Endothelial cell of umbilical vein (primary cell): ENCODE data around the gene CCNJL. TPM values are rescaled to one million over a fixed set of nuclear protein-coding genes. Genes with fewer than 3 reads are reported as not detected.

ENCODE experiments used
- BruUV-seq: library from RNA; stranded (reverse); fragments of 400-500 nt; replicated peaks from 2 replicates; lab custom pipeline; 2021; lab: Mats Ljungman, UMichigan
- CTCF ChIA-PET: fragments of 300-600, 350-600 bp; sonication (Branson Sonifier 250); formaldehyde crosslinking; loops from one replicate; lab custom pipeline; 2021; ENCODE audit warnings: antibody characterized with exemption, inconsistent platforms; lab: Charles Lee
- POLR2A ChIA-PET: fragments of 300-600, 350-600 bp; sonication (Branson Sonifier 250); formaldehyde crosslinking; loops from one replicate; lab custom pipeline; 2021; ENCODE audit warnings: antibody characterized with exemption, inconsistent platforms; lab: Charles Lee
- DNase-seq: peaks from one replicate; pipeline ENCODE4 v3.0.0-alpha.2; 2011; ENCODE audit warnings: low read depth, low spot score
- FAIRE-seq: peaks from 2 replicates; lab custom pipeline; 2011; peaks lifted over from hg19 to GRCh38; lab: Jason Lieb, UNC
- H2AFZ ChIP-seq: 2 replicates; pipeline ENCODE4 v1.6.0; 2012; ENCODE audit warnings: low read depth, low read length, control low read depth, inconsistent platforms
- H3K27ac ChIP-seq: 2 replicates; pipeline ENCODE4 v1.5.1; 2011; ENCODE audit warnings: low read depth, mild to moderate bottlenecking, control low read depth, low read length, moderate library complexity; ENCODE audit not compliant: insufficient read depth
- H3K27me3 ChIP-seq, 2 experiments: 2 replicates each; pipeline versions ENCODE4 v1.6.0 to v1.6.1; 2011; ENCODE audit warnings: low read length in 2 of 2, mixed read lengths in 1 of 2; ENCODE audit not compliant: control insufficient read depth in 2 of 2, insufficient read depth in 2 of 2
- H3K36me3 ChIP-seq, 2 experiments: 2 replicates in 1 of 2; 3 replicates in 1 of 2; pipeline ENCODE4 v1.5.1; 2011; ENCODE audit warnings: low read length in 2 of 2, mild to moderate bottlenecking in 1 of 2, moderate library complexity in 1 of 2; ENCODE audit not compliant: control insufficient read depth in 2 of 2, insufficient read depth in 2 of 2; ENCODE audit errors: extremely low read depth in 1 of 2
- H3K4me1 ChIP-seq: 3 replicates; pipeline ENCODE4 v1.5.1; 2011; ENCODE audit warnings: mild to moderate bottlenecking, low read length; ENCODE audit not compliant: control insufficient read depth, insufficient read depth; ENCODE audit errors: extremely low read depth
- H3K4me2 ChIP-seq: 2 replicates; pipeline ENCODE4 v1.6.1; 2011; ENCODE audit warnings: low read length, control low read depth, mixed read lengths; ENCODE audit not compliant: insufficient read depth
- H3K4me3 ChIP-seq, 3 experiments: fragments of 200-600 bp in 1 of 3; sonication (generic), shearing (Covaris generic) in 1 of 3; replicated peaks in 1 of 3; 2 replicates each; pipeline ENCODE4 v1.5.1; 2011 to 2016; ENCODE audit warnings: control low read depth in 3 of 3, low read length in 3 of 3, mild to moderate bottlenecking in 2 of 3, inconsistent platforms in 1 of 3, low read depth in 1 of 3, moderate library complexity in 1 of 3; ENCODE audit not compliant: insufficient read depth in 1 of 3
- H3K79me2 ChIP-seq: 2 replicates; pipeline ENCODE4 v1.6.0; 2012; ENCODE audit warnings: low read length, inconsistent platforms; ENCODE audit not compliant: control insufficient read depth, insufficient read depth
- H3K9ac ChIP-seq: replicated peaks from 2 replicates; pipeline ENCODE3; 2011; ENCODE audit warnings: low read length, control low read depth; ENCODE audit not compliant: insufficient read depth; ENCODE audit errors: extremely low read depth
- H3K9me1 ChIP-seq: replicated peaks from 3 replicates; pipeline ENCODE4 v1.6.0; 2011; ENCODE audit warnings: mild to moderate bottlenecking, low read length; ENCODE audit not compliant: control insufficient read depth, insufficient read depth; ENCODE audit errors: extremely low read depth
- H3K9me3 ChIP-seq: replicated peaks from 2 replicates; pipeline ENCODE4 v1.5.1; 2012; ENCODE audit warnings: low read length, inconsistent platforms; ENCODE audit not compliant: control insufficient read depth, insufficient read depth
- H4K20me1 ChIP-seq: replicated peaks from 2 replicates; pipeline ENCODE3; 2011; ENCODE audit warnings: mild to moderate bottlenecking, low read length; ENCODE audit not compliant: control insufficient read depth, insufficient read depth; ENCODE audit errors: extremely low read depth
- CTCF ChIP-seq, 2 donors: IDR thresholded peaks; 1 replicate in 1 of 2; 2 replicates in 1 of 2; pipeline ENCODE4 v1.5.1; 2011; ENCODE audit warnings: low read length in 2 of 2, mild to moderate bottlenecking in 2 of 2, moderate library complexity in 2 of 2, control low read depth in 1 of 2, inconsistent platforms in 1 of 2, low read depth in 1 of 2; ENCODE audit not compliant: insufficient read depth in 1 of 2; ENCODE audit errors: extremely low read depth in 1 of 2
- EZH2 ChIP-seq: IDR thresholded peaks from 2 replicates; pipeline ENCODE4 v1.6.1; 2012; ENCODE audit warnings: borderline replicate concordance, low read depth, mild to moderate bottlenecking, moderate library complexity, low read length, inconsistent platforms; ENCODE audit not compliant: severe bottlenecking
- FOS ChIP-seq: IDR thresholded peaks from 2 replicates; pipeline ENCODE4 v1.6.1; 2011; ENCODE audit warnings: mild to moderate bottlenecking, low read length, moderate library complexity, borderline replicate concordance; ENCODE audit not compliant: insufficient read depth
- GATA2 ChIP-seq: IDR thresholded peaks from 2 replicates; pipeline ENCODE4 v1.7.0; 2011; ENCODE audit warnings: low read depth, mild to moderate bottlenecking, moderate library complexity, mixed read lengths, low read length; ENCODE audit not compliant: insufficient read length, insufficient read depth
- JUN ChIP-seq: IDR thresholded peaks from 2 replicates; pipeline ENCODE4 v1.6.1; 2011; ENCODE audit warnings: borderline replicate concordance, low read depth; ENCODE audit not compliant: insufficient read length, insufficient read depth
- MAX ChIP-seq: IDR thresholded peaks from 2 replicates; pipeline ENCODE4 v1.6.1; 2011; ENCODE audit not compliant: insufficient read depth, insufficient read length
- MYC ChIP-seq: IDR thresholded peaks from one replicate; pipeline ENCODE4 v1.6.1; 2011; ENCODE audit warnings: mild to moderate bottlenecking, low read depth, low read length
- POLR2A ChIP-seq: IDR thresholded peaks from 2 replicates; pipeline ENCODE4 v1.6.1; 2012; ENCODE audit warnings: low read depth, mild to moderate bottlenecking, control low read depth, low read length
- POLR2AphosphoS5 ChIP-seq: IDR thresholded peaks from 2 replicates; pipeline ENCODE4 v1.6.1; 2012; ENCODE audit warnings: low read depth, mild to moderate bottlenecking, control low read depth, low read length, moderate library complexity; ENCODE audit not compliant: insufficient read depth
- dilution Hi-C: fragments of 300-500 bp; cut with MboI; formaldehyde crosslinking; loops from one replicate; pipeline ENCODE4 v1.15.0; 2019; ENCODE audit warnings: low sequenced_read_pairs; ENCODE audit not compliant: extremely low pct_ligation_motif_present
- intact Hi-C: fragments of 100-400 bp; cut with micrococcal nuclease; formaldehyde crosslinking; loops from one replicate; pipeline ENCODE4 v1.10.0; 2022
- polyA plus RNA-seq, 4 experiments: library from polyadenylated mRNA; depleted of rRNA in 3 of 4; stranded (reverse) in 3 of 4; unstranded in 1 of 4; fragments of >200 nt; gene quantifications; 2 replicates each; pipeline versions ENCODE4 v1.2.1 to v1.2.3, GENCODE V29; 2011 to 2012; ENCODE audit warnings: missing spikeins in 1 of 4
- total RNA-seq: library from RNA; stranded (reverse); gene quantifications from 2 replicates; pipeline ENCODE4 v1.2.3, GENCODE V29; 2021

The CCNJL gene
- total and polyA plus RNA-seq, 2 donors (not counting 3 experiments of a cell fraction or from before 2014, with no cell fraction given): 20.0 to 21.3 TPM

- no peak for FAIRE-seq
- Histone ChIP-seq H3K79me2 (no peaks in the 10 kb centered on the region), H3K4me2 (no peak overlapping the region), H3K4me3 (no peak overlapping the region), H3K9ac (no peak overlapping the region), H3K9me1 (no peaks in the 10 kb centered on the region), H3K27ac (no peak overlapping the region), H3K36me3 (no peaks in the 10 kb centered on the region), H3K9me3 (no peaks in the 10 kb centered on the region), H3K4me1 (no peaks in the 10 kb centered on the region), H2AFZ (no peak overlapping the region), H3K27me3 (peaks cover 0 to 2% of the 10 kb centered on the region in 2 experiments), H4K20me1 (no peaks in the 10 kb centered on the region)
- TF ChIP-seq MYC (no peak), JUN (no peak), POLR2A (no peak), CTCF (IDR thresholded peaks at IDR 0.05; ENCODE audit: extremely low read depth in 1 of 2, insufficient read depth in 1 of 2, low read depth in 1 of 2, low read length in 2 of 2) (no peak), EZH2 (no peak), FOS (no peak), MAX (no peak), POLR2AphosphoS5 (no peak), GATA2 (no peak)
- ChIA-PET POLR2A (no interaction called here), CTCF (interaction anchor here (2.5 kb wide), 1 partner anchor 12 kb away, joined by 13 read pairs; no protein-coding TSS in a partner anchor)
- DNase-seq: no peak
- dilution Hi-C loops (no loop called here), intact Hi-C loops (no loop called here)
- BruUV-seq: no TSS peak
Measured at GRCh38 chr5:160333721-160334120, 21.4 kb upstream of the CCNJL start.
